Astrocyte (in vitro differentiated cells and primary cell): Measurements from ENCODE around the gene LY86. TPM values are rescaled to one million over a fixed set of nuclear protein-coding genes. Genes with fewer than 3 reads are reported as not detected.

ENCODE experiments used
- DNase-seq: peaks from one replicate; pipeline ENCODE4 v3.0.0-alpha.2; 2010; ENCODE audit warnings: low read depth
- FAIRE-seq: peaks from 2 replicates; lab custom pipeline; 2011; peaks lifted over from hg19 to GRCh38; lab: Jason Lieb, UNC
- H2AFZ ChIP-seq: 2 replicates; pipeline ENCODE4 v1.6.0; 2012; ENCODE audit warnings: low read depth, low read length, inconsistent platforms
- H3K27ac ChIP-seq: 2 replicates; pipeline ENCODE4 v1.5.1; 2011; ENCODE audit warnings: low read depth, low read length, inconsistent platforms
- H3K27me3 ChIP-seq: 2 replicates; pipeline ENCODE4 v1.6.0; 2011; ENCODE audit warnings: low read length, inconsistent platforms; ENCODE audit not compliant: insufficient read depth
- H3K36me3 ChIP-seq: 2 replicates; pipeline ENCODE4 v1.5.1; 2011; ENCODE audit warnings: low read length, inconsistent platforms; ENCODE audit not compliant: insufficient read depth
- H3K4me1 ChIP-seq: 2 replicates; pipeline ENCODE4 v1.5.1; 2011; ENCODE audit warnings: low read length, inconsistent platforms; ENCODE audit not compliant: insufficient read depth
- H3K4me2 ChIP-seq: 2 replicates; pipeline ENCODE4 v1.6.0; 2012; ENCODE audit warnings: low read length, inconsistent platforms
- H3K4me3 ChIP-seq: 2 replicates; pipeline ENCODE4 v1.5.1; 2011; ENCODE audit warnings: low read depth, mild to moderate bottlenecking, low read length, inconsistent platforms; ENCODE audit not compliant: insufficient read depth
- H3K79me2 ChIP-seq: 2 replicates; pipeline ENCODE4 v1.6.0; 2012; ENCODE audit warnings: mild to moderate bottlenecking, low read length, inconsistent platforms; ENCODE audit not compliant: insufficient read depth
- H3K9ac ChIP-seq: 2 replicates; pipeline ENCODE4 v1.6.0; 2012; ENCODE audit warnings: mild to moderate bottlenecking, low read length, inconsistent platforms
- H3K9me3 ChIP-seq: 2 replicates; pipeline ENCODE4 v1.5.1; 2012; ENCODE audit warnings: low read depth, mild to moderate bottlenecking, low read length, inconsistent platforms; ENCODE audit not compliant: insufficient read depth
- H4K20me1 ChIP-seq: 2 replicates; pipeline ENCODE4 v1.6.0; 2012; ENCODE audit warnings: low read length, inconsistent platforms; ENCODE audit not compliant: insufficient read depth
- H3K27ac Mint-ChIP-seq: one replicate; pipeline ENCODE4 v1.8.0; 2021; ENCODE audit warnings: mild to moderate bottlenecking, mixed read lengths; ENCODE audit not compliant: unreplicated experiment
- H3K27me3 Mint-ChIP-seq: one replicate; pipeline ENCODE4 v1.8.0; 2021; ENCODE audit warnings: low read depth, mixed read lengths; ENCODE audit not compliant: unreplicated experiment
- H3K36me3 Mint-ChIP-seq: one replicate; pipeline ENCODE4 v1.8.0; 2021; ENCODE audit warnings: low read depth, mixed read lengths; ENCODE audit not compliant: unreplicated experiment
- H3K4me1 Mint-ChIP-seq: one replicate; pipeline ENCODE4 v1.8.0; 2021; ENCODE audit warnings: low read depth, mixed read lengths; ENCODE audit not compliant: unreplicated experiment
- H3K4me3 Mint-ChIP-seq: one replicate; pipeline ENCODE4 v1.8.0; 2021; ENCODE audit warnings: mild to moderate bottlenecking, moderate library complexity, mixed read lengths; ENCODE audit not compliant: unreplicated experiment
- H3K9me3 Mint-ChIP-seq: one replicate; pipeline ENCODE4 v1.8.0; 2021; ENCODE audit warnings: mild to moderate bottlenecking, mixed read lengths; ENCODE audit not compliant: unreplicated experiment
- CTCF ChIP-seq: IDR thresholded peaks from 2 replicates; pipeline ENCODE4 v1.5.1; 2011; ENCODE audit warnings: low read depth, mild to moderate bottlenecking, inconsistent platforms, low read length, moderate library complexity; ENCODE audit not compliant: insufficient read depth
- EZH2 ChIP-seq: IDR thresholded peaks from 2 replicates; pipeline ENCODE4 v1.6.1; 2012; ENCODE audit warnings: mild to moderate bottlenecking, low read length, inconsistent platforms; ENCODE audit not compliant: insufficient read depth
- total RNA-seq: library from RNA; stranded (reverse); gene quantifications from 2 replicates; pipeline ENCODE4 v1.2.1, GENCODE V29; 2021

LY86 gene
- total RNA-seq, 1 donor from 2014 or later: not detected

GRCh38 chr6:6688951-6689350 lies 100.4 kb downstream of the LY86 start:
- no peak overlapping the region for H2AFZ ChIP-seq
- H3K4me2 ChIP-seq: no peak overlapping the region
- no peak overlapping the region for H3K27ac Mint-ChIP-seq
- no peak overlapping the region for H3K4me3 ChIP-seq
- peaks cover 1% of the 10 kb centered on the region for H3K27me3 Mint-ChIP-seq
- H3K9me3 Mint-ChIP-seq: peaks cover 2% of the 10 kb centered on the region
- no peaks in the 10 kb centered on the region for H3K36me3 Mint-ChIP-seq
- H3K9me3 ChIP-seq: no peaks in the 10 kb centered on the region
- no peak overlapping the region for H3K4me3 Mint-ChIP-seq
- no peak overlapping the region for H3K27ac ChIP-seq
- peaks cover 26% of the 10 kb centered on the region for H3K4me1 Mint-ChIP-seq
- H3K9ac ChIP-seq: no peak overlapping the region
- no peaks in the 10 kb centered on the region for H3K79me2 ChIP-seq
- H3K4me1 ChIP-seq: peaks cover 8% of the 10 kb centered on the region
- no peaks in the 10 kb centered on the region for H4K20me1 ChIP-seq
- DNase-seq (no peak), FAIRE-seq (no peak)
- TF ChIP-seq CTCF (no peak), EZH2 (no peak)
- H3K27me3 ChIP-seq: no peaks in the 10 kb centered on the region
- H3K36me3 ChIP-seq: no peaks in the 10 kb centered on the region

- peak overlapping the region; percentile 63 for H3K4me3 Mint-ChIP-seq
- Histone ChIP-seq H4K20me1 (no peaks in the 10 kb centered on the region), H2AFZ (peak overlapping the region; percentile 58), H3K4me2 (peak overlapping the region; percentile 6), H3K4me1 (peaks cover 8% of the 10 kb centered on the region), H3K9me3 (no peaks in the 10 kb centered on the region), H3K9ac (no peak overlapping the region), H3K27ac (no peak overlapping the region), H3K27me3 (no peaks in the 10 kb centered on the region), H3K36me3 (no peaks in the 10 kb centered on the region), H3K4me3 (no peak overlapping the region), H3K79me2 (no peaks in the 10 kb centered on the region)
- H3K9me3 Mint-ChIP-seq: no peaks in the 10 kb centered on the region
- TF ChIP-seq CTCF (no peak), EZH2 (no peak)
- no peaks in the 10 kb centered on the region for H3K36me3 Mint-ChIP-seq
- no peak for FAIRE-seq
- H3K4me1 Mint-ChIP-seq: peaks cover 23% of the 10 kb centered on the region
- H3K27me3 Mint-ChIP-seq: peaks cover 2% of the 10 kb centered on the region
- H3K27ac Mint-ChIP-seq: peak overlapping the region; percentile 20
- DNase-seq: peak; percentile 50
These were observed 101.1 kb downstream of the LY86 start for GRCh38 chr6:6689400-6690143.

GRCh38 chr6:6690144-6690483 lies 101.6 kb downstream of the LY86 start:
- Mint-ChIP-seq H3K27me3 (peaks cover 6% of the 10 kb centered on the region), H3K4me1 (peaks cover 22% of the 10 kb centered on the region), H3K36me3 (peaks cover under 1% of the 10 kb centered on the region), H3K4me3 (no peak overlapping the region), H3K9me3 (no peaks in the 10 kb centered on the region), H3K27ac (no peak overlapping the region)
- H3K27ac ChIP-seq: no peak overlapping the region
- H3K9ac ChIP-seq: no peak overlapping the region
- peak overlapping the region; percentile 6 for H3K4me2 ChIP-seq
- no peak overlapping the region for H3K4me3 ChIP-seq
- DNase-seq: no peak
- H3K27me3 ChIP-seq: no peaks in the 10 kb centered on the region
- no peaks in the 10 kb centered on the region for H4K20me1 ChIP-seq
- no peak for FAIRE-seq
- no peaks in the 10 kb centered on the region for H3K79me2 ChIP-seq
- H2AFZ ChIP-seq: peak overlapping the region; percentile 58
- no peak for TF ChIP-seq CTCF
- no peak for TF ChIP-seq EZH2
- no peaks in the 10 kb centered on the region for H3K9me3 ChIP-seq
- peaks cover 8% of the 10 kb centered on the region for H3K4me1 ChIP-seq
- H3K36me3 ChIP-seq: no peaks in the 10 kb centered on the region
